Measurements from ENCODE around the gene DDX10.

- TF ChIP-seq CTCF (IDR thresholded peaks at IDR 0.05) (no peak), POLR2A (IDR thresholded peaks at IDR 0.05) (no peak)
These were observed 128.7 kb downstream of the DDX10 start for GRCh38 chr11:108793611-108794010.

Data from ovary (tissue), 3 donors.